HG02763 (cell line): ENCODE results near the gene ABCF2.

ENCODE experiments used
- ATAC-seq: cut with Tn5 transposase; IDR thresholded peaks from one replicate; pipeline ENCODE4 v1.9.1; 2021; ENCODE audit warnings: mild to moderate bottlenecking, moderate library complexity; ENCODE audit not compliant: unreplicated experiment

The ABCF2 gene

GRCh38 chr7:151242159-151243044, 15.4 kb upstream of the ABCF2 start:
- ATAC-seq = no peak

GRCh38 chr7:151241755-151242096, 14.7 kb upstream of the ABCF2 start:
- no peak for ATAC-seq

DNA sequence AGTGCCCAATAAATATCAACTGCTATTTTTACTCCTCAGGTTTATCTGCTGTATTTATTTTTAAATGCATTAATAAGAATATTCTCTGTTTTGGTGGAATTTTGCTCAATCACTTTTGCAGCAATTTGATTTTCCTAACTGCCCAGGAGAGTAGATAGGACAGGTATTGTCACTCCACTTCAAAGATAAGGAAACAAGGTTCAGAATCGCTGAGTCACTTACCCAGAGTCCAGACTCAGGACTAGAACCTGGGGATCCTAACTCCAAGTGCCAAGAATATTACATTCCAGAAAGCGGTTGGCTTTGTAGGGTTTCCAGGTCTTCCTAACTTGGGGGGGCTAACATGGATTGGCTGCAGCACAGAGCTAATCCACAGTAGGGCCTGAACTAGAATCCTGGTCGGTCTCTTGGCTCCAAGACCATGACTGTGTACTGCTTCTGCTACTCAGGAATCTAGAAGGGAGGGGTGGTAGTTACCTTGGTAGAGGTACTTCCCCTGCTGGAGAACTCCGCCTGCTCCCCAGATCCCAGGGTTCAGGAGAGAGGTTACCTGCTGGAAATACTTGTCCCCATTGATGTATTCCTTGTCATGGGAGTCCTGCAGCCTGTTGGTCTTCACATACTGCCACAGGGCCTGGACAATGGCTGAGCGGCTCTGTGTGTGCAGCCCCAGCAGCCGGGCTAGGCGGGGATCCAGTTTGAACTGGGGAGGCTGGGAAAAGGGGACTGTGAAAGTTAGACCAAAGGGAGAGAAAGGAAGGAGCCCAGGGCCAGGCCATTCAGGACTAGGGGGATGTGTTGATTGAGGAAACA, 14.1 kb upstream of the ABCF2 start:
- ATAC-seq = no peak

DNA sequence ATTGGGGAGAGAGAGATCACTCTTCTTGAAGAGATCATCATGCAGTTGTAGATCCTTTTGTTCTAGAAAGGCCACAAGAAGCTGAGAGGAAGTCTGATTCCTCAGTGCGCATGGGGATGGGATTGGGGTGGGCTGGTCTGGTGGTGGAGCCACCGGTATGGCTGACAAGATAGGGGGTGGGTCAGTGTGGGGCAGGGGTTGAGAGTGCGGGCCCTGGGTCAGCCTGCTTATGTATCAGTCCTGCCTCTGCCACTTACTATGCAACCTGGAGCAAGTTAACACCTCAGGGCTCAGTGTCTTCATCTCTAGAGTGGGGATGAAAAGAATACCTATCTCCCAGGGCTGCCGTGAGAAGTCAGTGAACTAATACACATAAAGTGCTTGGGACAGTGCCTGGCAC, 13.5 kb upstream of the ABCF2 start:
- no peak for ATAC-seq

- ATAC-seq = no peak
Observed at GRCh38 chr7:151239837-151240459, 12.9 kb upstream of the ABCF2 start.

- no peak for ATAC-seq
Observed at GRCh38 chr7:151238924-151239836, 12.2 kb upstream of the ABCF2 start.

DNA sequence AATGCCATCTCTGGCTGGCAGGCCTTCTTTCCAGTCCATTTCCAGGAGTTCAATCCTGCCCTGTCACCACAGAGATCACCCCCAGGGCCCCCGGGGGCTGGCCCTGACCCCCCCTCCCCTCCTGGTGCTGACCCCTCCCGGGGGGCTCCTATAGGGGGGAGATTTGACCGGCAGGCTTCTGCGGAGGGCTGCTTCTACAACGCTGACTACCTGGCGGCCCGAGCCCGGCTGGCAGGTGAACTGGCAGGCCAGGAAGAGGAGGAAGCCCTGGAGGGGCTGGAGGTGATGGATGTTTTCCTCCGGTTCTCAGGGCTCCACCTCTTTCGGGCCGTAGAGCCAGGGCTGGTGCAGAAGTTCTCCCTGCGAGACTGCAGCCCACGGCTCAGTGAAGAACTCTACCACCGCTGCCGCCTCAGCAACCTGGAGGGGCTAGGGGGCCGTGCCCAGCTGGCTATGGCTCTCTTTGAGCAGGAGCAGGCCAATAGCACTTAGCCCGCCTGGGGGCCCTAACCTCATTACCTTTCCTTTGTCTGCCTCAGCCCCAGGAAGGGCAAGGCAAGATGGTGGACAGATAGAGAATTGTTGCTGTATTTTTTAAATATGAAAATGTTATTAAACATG, 11.3 kb upstream of the ABCF2 start:
- ATAC-seq = no peak

DNA sequence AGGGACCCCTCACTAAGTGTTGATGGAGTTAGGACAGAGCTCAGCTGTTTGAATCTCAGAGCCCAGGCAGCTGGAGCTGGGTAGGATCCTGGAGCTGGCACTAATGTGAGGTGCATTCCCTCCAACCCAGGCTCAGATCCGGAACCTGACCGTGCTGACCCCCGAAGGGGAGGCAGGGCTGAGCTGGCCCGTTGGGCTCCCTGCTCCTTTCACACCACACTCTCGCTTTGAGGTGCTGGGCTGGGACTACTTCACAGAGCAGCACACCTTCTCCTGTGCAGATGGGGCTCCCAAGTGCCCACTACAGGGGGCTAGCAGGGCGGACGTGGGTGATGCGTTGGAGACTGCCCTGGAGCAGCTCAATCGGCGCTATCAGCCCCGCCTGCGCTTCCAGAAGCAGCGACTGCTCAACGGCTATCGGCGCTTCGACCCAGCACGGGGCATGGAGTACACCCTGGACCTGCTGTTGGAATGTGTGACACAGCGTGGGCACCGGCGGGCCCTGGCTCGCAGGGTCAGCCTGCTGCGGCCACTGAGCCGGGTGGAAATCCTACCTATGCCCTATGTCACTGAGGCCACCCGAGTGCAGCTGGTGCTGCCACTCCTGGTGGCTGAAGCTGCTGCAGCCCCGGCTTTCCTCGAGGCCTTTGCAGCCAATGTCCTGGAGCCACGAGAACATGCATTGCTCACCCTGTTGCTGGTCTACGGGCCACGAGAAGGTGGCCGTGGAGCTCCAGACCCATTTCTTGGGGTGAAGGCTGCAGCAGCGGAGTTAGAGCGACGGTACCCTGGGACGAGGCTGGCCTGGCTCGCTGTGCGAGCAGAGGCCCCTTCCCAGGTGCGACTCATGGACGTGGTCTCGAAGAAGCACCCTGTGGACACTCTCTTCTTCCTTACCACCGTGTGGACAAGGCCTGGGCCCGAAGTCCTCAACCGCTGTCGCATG, 10.5 kb upstream of the ABCF2 start:
- no peak for ATAC-seq

DNA sequence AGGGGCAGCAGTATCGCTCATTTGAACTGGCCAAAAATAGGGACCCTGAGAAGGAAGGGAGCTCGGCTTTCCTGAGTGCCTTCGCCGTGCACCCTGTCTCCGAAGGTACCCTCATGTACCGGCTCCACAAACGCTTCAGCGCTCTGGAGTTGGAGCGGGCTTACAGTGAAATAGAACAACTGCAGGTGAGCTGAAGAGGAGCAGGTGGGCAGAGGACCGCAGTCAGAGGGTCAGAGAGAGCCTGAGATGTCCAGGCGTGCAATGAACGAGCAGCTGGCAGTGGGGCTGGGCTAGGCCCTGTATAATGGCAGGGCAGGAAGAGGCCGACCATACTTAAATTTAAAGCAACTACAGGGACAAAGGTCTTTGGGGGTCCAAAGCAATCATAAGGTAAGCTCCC, 9.4 kb upstream of the ABCF2 start:
- no peak for ATAC-seq

DNA sequence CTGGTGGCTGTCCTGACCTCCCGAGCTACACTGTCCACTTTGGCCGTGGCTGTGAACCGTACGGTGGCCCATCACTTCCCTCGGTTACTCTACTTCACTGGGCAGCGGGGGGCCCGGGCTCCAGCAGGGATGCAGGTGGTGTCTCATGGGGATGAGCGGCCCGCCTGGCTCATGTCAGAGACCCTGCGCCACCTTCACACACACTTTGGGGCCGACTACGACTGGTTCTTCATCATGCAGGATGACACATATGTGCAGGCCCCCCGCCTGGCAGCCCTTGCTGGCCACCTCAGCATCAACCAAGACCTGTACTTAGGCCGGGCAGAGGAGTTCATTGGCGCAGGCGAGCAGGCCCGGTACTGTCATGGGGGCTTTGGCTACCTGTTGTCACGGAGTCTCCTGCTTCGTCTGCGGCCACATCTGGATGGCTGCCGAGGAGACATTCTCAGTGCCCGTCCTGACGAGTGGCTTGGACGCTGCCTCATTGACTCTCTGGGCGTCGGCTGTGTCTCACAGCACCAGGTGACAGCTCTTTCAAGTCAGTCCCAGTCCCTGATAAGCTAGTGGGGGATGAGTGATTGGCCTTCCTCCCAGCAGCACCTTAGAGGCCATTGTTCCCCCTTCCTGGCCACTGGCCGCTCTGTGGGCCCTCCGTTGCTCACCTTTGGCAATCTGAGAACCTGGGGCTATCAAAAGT, 8.2 kb upstream of the ABCF2 start:
- ATAC-seq = no peak

DNA sequence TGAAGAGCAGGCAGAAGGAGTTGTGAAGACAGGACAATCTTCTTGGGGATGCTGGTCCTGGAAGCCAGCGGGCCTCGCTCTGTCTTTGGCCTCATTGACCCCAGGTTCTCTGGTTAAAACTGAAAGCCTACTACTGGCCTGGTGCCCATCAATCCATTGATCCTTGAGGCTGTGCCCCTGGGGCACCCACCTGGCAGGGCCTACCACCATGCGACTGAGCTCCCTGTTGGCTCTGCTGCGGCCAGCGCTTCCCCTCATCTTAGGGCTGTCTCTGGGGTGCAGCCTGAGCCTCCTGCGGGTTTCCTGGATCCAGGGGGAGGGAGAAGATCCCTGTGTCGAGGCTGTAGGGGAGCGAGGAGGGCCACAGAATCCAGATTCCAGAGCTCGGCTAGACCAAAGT, 6.8 kb upstream of the ABCF2 start:
- no peak for ATAC-seq

DNA sequence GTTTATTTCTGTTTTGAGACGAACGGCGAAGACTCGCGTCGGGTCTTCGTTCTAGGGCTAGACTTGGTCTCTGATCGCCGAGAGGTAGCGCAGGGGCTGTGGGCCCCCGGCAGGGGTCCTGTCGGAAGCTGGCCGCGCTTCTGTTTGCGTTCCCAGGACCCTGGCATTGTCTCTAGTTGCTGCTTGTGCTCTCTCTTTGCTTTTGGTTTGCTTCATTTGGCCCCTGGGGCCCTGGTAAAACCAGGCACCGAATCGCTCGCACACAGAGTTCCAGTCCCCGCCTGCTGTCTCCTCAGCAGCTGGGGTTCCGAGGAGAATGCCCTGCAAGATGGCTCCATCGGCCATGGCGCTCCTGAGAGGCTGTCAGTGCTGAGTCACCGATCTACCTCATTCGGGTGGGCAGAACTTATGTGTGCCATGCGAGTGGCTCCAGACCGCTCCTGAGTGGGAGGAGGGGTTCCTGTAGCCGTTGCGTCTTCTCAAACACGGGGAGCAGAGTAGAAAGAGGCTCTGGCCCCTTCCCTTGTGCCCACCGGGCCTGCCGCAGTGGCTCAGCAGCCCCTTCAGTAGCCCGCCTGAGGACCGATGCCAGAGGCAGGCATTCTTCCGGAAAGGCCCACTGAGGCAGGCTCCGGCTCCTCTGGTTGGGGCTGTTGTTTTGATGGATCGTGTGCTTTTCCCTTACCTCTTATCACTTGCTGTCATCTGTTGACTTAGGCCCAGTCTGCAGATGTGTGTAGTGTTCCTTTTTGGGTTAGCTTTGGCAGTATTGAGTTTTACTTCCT, 6.1 kb upstream of the ABCF2 start:
- ATAC-seq = no peak

DNA sequence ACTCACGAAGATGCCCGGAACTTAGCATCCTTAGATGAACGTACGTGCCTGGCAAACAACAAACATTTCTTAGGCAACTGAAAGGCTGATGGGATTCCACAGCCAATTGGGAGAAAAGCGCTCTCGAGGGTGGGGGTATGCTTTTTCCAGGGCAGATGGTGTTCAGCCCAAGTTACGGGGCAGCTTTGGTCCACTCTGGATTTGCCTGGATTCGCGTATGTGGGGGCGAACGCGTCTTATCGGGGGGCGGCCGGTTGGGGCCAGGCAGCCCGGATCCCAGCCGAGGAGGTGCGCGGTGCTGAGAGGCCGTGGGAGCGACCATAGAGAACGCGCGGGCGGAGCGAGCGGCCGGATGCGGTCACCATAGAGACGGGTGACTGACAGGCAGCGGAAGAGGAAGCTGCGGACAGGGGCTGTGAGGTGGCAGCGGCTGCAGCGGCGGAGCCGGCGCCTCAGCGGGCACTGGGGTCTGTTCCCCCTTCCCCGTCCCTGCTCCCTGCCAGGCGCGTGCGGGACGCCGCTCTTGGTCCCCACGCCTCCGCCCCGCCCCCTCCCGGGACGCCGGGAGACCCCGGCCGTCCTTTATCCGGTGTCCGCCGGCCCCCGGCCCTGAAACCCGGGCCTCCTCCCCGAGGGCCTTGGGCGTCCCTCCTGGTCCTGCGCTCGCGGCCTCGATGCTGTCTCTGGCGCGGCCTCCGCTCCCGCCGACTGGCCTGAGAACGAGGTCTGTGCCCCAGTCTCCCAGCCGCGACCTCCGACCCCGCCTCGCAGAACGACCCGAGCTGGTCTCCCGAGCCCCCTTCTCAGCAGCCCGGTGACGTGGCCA, 5.3 kb upstream of the ABCF2 start, which contains the start of gene CHPF2:
Gene CHPF2, plus strand, starts transcription at position 393 of the 826 bp plus-strand sequence. CDS start 1,529 bp downstream, outside the sequence.
- ATAC-seq = peak; percentile 98

DNA sequence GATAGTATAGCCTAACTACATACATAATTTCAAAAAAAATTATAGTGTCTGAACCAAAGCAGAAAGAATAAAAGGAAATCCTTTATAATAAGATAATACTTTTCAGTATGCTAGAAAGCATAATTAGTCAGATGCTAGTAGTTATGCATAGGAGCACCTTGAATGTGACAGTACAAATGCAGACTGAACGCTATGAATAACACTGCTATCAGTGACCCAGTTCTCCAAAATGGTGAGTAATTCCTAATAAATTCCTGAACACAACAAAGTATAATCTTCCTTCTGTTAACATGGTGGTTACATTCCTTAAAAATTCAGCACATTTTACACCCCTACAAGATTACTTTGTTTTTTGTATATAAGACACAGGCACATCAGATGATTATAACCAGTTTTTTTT, 4.1 kb upstream of the ABCF2 start:
- no peak for ATAC-seq

DNA sequence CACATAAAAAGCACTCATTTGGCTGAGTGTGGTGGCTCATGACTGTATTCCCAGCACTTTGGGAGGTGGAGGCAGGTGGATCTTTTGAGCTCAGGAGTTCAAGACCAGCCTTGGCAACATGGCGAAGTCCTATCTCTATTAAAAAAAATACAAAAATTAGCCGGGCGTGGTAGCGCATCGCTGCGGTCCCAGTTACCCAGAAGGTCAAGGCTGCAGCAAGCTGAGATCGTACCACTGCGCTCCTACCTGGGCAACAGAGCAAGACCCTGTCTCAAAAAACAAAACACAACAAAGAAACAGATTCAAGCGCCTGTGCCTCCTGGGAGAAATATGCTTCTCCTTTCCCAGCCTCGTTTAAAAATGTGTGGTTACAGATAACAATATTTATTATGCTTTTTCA, 2.2 kb upstream of the ABCF2 start:
- no peak for ATAC-seq

DNA sequence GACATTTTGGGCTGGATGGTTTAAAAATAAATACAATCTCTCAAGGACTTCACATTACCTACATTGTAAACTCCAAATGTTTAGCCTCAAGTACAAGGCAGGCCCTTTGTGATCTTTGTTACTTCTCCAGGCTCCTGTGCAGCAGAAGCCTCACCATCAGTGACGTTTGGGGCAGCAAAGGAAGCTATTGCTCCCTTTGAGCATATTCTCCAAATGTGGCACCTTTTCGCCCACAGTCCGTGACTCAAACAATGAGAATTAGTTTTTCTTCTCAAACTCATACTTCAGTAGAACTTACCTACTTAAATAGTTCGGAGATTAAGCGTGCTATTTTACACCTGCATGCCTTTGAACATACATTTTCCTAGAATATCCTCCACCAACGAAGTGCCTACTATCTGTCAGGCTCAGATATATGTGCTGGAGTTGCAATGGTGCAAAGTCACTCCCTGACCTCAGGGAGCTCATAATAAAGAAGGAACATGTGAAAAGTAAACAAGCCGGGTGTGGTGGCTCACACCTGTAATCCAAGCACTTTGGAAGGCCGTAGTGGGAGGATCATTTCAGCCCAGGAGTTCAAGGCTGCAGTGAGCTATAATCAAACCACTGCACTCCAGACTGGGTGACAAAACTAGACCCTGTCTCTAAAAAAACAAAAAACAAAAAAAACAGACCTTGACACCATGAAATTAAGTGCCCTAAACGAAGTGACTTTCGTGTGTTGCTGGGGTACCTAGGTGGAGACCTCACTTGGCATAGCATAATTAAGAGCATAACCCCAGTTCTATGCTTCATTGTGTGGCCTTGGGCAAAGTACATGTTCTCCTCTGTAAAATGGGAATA, 1.2 kb upstream of the ABCF2 start:
- no peak for ATAC-seq
